DMS153 treated with DMSO at 0.1 percent for 48 hours (cell line): Measurements from ENCODE around the gene DENND1B.
"Not testable (repeated sequence)": the region's sequence is repeated elsewhere in the genome, so short reads cannot be mapped to it uniquely, and the experiment has no call there.

Source experiments
- DNase-seq: peaks from one replicate; lab custom pipeline; 2025; ENCODE audit not compliant: unreplicated experiment; lab: John Stamatoyannopoulos, UW

Gene DENND1B

GRCh38 chr1:197750366-197750765 is 24.9 kb downstream of the DENND1B start:
- DNase-seq: no peak

- no peak for DNase-seq
These were observed 29.4 kb downstream of the DENND1B start for GRCh38 chr1:197745911-197746310.

- DNase-seq: no peak
These were observed 30.3 kb downstream of the DENND1B start for GRCh38 chr1:197744979-197745378.

- DNase-seq: no peak
These were observed 31.7 kb downstream of the DENND1B start for GRCh38 chr1:197743578-197743977.

- DNase-seq: no peak
These were observed 34.3 kb downstream of the DENND1B start for GRCh38 chr1:197740992-197741391.

- no peak for DNase-seq
These were observed 36.4 kb downstream of the DENND1B start for GRCh38 chr1:197738927-197739326.

- DNase-seq: no peak
These were observed 37.4 kb downstream of the DENND1B start for GRCh38 chr1:197737916-197738315.

GRCh38 chr1:197736685-197737084 is 38.6 kb downstream of the DENND1B start:
- no peak for DNase-seq

GRCh38 chr1:197735461-197735860 is 39.8 kb downstream of the DENND1B start:
- no peak for DNase-seq

- DNase-seq: no peak
These were observed 42.0 kb downstream of the DENND1B start for GRCh38 chr1:197733324-197733723.

- no peak for DNase-seq
These were observed 43.1 kb downstream of the DENND1B start for GRCh38 chr1:197732187-197732586.

GRCh38 chr1:197731449-197731848 is 43.8 kb downstream of the DENND1B start:
- no peak for DNase-seq

GRCh38 chr1:197725976-197726375 is 49.3 kb downstream of the DENND1B start:
- no peak for DNase-seq

- DNase-seq: no peak
These were observed 50.2 kb downstream of the DENND1B start for GRCh38 chr1:197725044-197725443.

GRCh38 chr1:197715806-197716205 is 59.5 kb downstream of the DENND1B start:
- DNase-seq: no peak

GRCh38 chr1:197706601-197707000 is 68.7 kb downstream of the DENND1B start:
- no peak for DNase-seq

GRCh38 chr1:197705941-197706340 is 69.3 kb downstream of the DENND1B start:
- DNase-seq: no peak

GRCh38 chr1:197700688-197701087 is 74.6 kb downstream of the DENND1B start:
- not testable (repeated sequence) for DNase-seq

- no peak for DNase-seq
These were observed 78.9 kb downstream of the DENND1B start for GRCh38 chr1:197696372-197696771.

GRCh38 chr1:197695961-197696360 is 79.3 kb downstream of the DENND1B start:
- no peak for DNase-seq

- DNase-seq: no peak
These were observed 82.3 kb downstream of the DENND1B start for GRCh38 chr1:197692965-197693364.

GRCh38 chr1:197691816-197692215 is 83.5 kb downstream of the DENND1B start:
- DNase-seq: no peak

GRCh38 chr1:197690074-197690473 is 85.2 kb downstream of the DENND1B start:
- no peak for DNase-seq

GRCh38 chr1:197688233-197688632 is 87.0 kb downstream of the DENND1B start:
- DNase-seq: no peak
